HepG2 (cell line): ENCODE data around the gene ZC3H4. TPM values are rescaled to one million over a fixed set of nuclear protein-coding genes. Genes with fewer than 3 reads are reported as not detected.
A peak's percentile ranks its signal among the peaks of the same experiment; 100 is the strongest.
"Not testable (repeated sequence)": the region's sequence is repeated elsewhere in the genome, so short reads cannot be mapped to it uniquely, and the experiment has no call there.

ENCODE experiments used
- ATAC-seq: fragments of 200-7000 bp; cut with Tn5 transposase; 3 replicates; pipeline ENCODE4 v1.9.1; 2020; ENCODE audit warnings: mild to moderate bottlenecking, moderate library complexity
- BruUV-seq: library from RNA; stranded (reverse); fragments of 400-500 nt; replicated peaks from 2 replicates; lab custom pipeline; 2021; lab: Mats Ljungman, UMichigan
- CTCF ChIA-PET: fragments of 300-600 bp; formaldehyde crosslinking; extraction: SDS; loops from one replicate; lab custom pipeline; 2021; ENCODE audit warnings: low total read pairs, inconsistent platforms, low intra/inter-chr PET ratio; lab: Yijun Ruan, JAX
- POLR2A ChIA-PET: fragments of 350-600 bp; sonication (Branson Sonifier 250); formaldehyde crosslinking; loops from one replicate; lab custom pipeline; 2020; ENCODE audit warnings: antibody characterized with exemption, inconsistent platforms; lab: Yijun Ruan, JAX
- DNase-seq: peaks from one replicate; pipeline ENCODE4 v3.0.0-alpha.2; 2015; ENCODE audit warnings: low spot score
- FAIRE-seq: peaks from 3 replicates; lab custom pipeline; 2011; peaks lifted over from hg19 to GRCh38; lab: Jason Lieb, UNC
- H2AFZ ChIP-seq: one replicate; pipeline ENCODE4 v1.6.1; 2011; ENCODE audit warnings: low read length, inconsistent platforms
- H3K27ac ChIP-seq: fragments of 300-600 bp; 3 replicates; pipeline ENCODE4 v1.8.0; 2011; ENCODE audit warnings: mixed run types, mild to moderate bottlenecking, mixed read lengths, low read length, inconsistent platforms; ENCODE audit not compliant: insufficient read depth; ENCODE audit errors: extremely low read length
- H3K27me3 ChIP-seq, 2 experiments: fragments of 200-600 bp in 1 of 2; 2 replicates in 1 of 2; 3 replicates in 1 of 2; pipeline versions ENCODE4 v1.6.0 to v1.8.0; 2011; ENCODE audit warnings: low read length in 2 of 2, mild to moderate bottlenecking in 2 of 2, moderate library complexity in 2 of 2, inconsistent platforms in 1 of 2; ENCODE audit not compliant: insufficient read depth in 2 of 2, control insufficient read depth in 1 of 2
- H3K36me3 ChIP-seq, 2 experiments: fragments of 200-600 bp in 1 of 2; replicated peaks in 1 of 2; 2 replicates in 1 of 2; 3 replicates in 1 of 2; pipeline versions ENCODE4 v1.5.1 to v1.8.0; 2011; ENCODE audit warnings: low read length in 2 of 2, inconsistent platforms in 1 of 2; ENCODE audit not compliant: insufficient read depth in 2 of 2, control insufficient read depth in 1 of 2
- H3K4me1 ChIP-seq: 2 replicates; pipeline ENCODE4 v1.5.1; 2012; ENCODE audit warnings: low read length, inconsistent platforms; ENCODE audit not compliant: insufficient read depth
- H3K4me2 ChIP-seq: 2 replicates; pipeline ENCODE4 v1.6.0; 2011; ENCODE audit warnings: low read depth, low read length, inconsistent platforms
- H3K4me3 ChIP-seq, 3 experiments: fragments of 200-600 bp in 1 of 3; sonication (generic), shearing (Covaris generic) in 1 of 3; replicated peaks in 1 of 3; 2 replicates each; pipeline ENCODE4 v1.5.1; 2011 to 2016; ENCODE audit warnings: low read length in 3 of 3, inconsistent platforms in 2 of 3, low read depth in 2 of 3, mild to moderate bottlenecking in 2 of 3, control low read depth in 1 of 3, mixed read lengths in 1 of 3; ENCODE audit not compliant: insufficient read depth in 1 of 3
- H3K79me2 ChIP-seq: one replicate; pipeline ENCODE4 v1.6.1; 2011; ENCODE audit warnings: low read length, inconsistent platforms; ENCODE audit not compliant: insufficient read depth
- H3K9ac ChIP-seq: 2 replicates; pipeline ENCODE4 v1.6.0; 2011; ENCODE audit warnings: mild to moderate bottlenecking, low read depth, low read length, inconsistent platforms; ENCODE audit not compliant: insufficient read depth
- H3K9me3 ChIP-seq: 2 replicates; pipeline ENCODE4 v1.5.1; 2012; ENCODE audit warnings: mild to moderate bottlenecking, low read length
- H4K20me1 ChIP-seq: 2 replicates; pipeline ENCODE4 v1.6.0; 2011; ENCODE audit warnings: inconsistent platforms, mild to moderate bottlenecking, low read length, moderate library complexity; ENCODE audit not compliant: insufficient read depth
- ZNF121 ChIP-seq: sonication (generic); formaldehyde crosslinking; IDR thresholded peaks from 2 replicates; pipeline ENCODE4 v1.5.0; 2020; ENCODE audit warnings: mild to moderate bottlenecking, missing genetic modification reagents
- ZNF609 ChIP-seq: sonication (generic); formaldehyde crosslinking; IDR thresholded peaks from 2 replicates; pipeline ENCODE4 v1.4.0; 2020; ENCODE audit warnings: mild to moderate bottlenecking, missing genetic modification reagents, borderline replicate concordance
- WGBS: methylation state at CpG from one replicate; pipeline ENCODE4 v1.1.6; 2017; ENCODE audit warnings: low lambda C conversion rate; 5-methylcytosine and 5-hydroxymethylcytosine counted together
- in situ Hi-C: cut with HindIII; loops from 2 replicates; pipeline ENCODE4 v1.10.0; 2017; ENCODE audit warnings: low pct_unique_long_range_greater_than_20kb; ENCODE audit not compliant: extremely low pct_ligation_motif_present
- intact Hi-C: fragments of 100-400 bp; cut with micrococcal nuclease; formaldehyde crosslinking; loops from one replicate; pipeline ENCODE4 v1.10.0; 2022; ENCODE audit not compliant: unreplicated experiment
- polyA plus RNA-seq, 8 experiments: library from polyadenylated mRNA; depleted of rRNA in 3 of 8; stranded (reverse) in 7 of 8; unstranded in 1 of 8; fragments of >200 nt; fragmentation: Illumina TruSeq in 4 of 8; extraction: Trizol in 4 of 8; gene quantifications; 2 replicates each; pipeline versions ENCODE4 v1.2.1 to v1.2.3, GENCODE V29; 2011 to 2016; ENCODE audit warnings: low read depth in 4 of 8, missing spikeins in 1 of 8, mixed read lengths in 1 of 8; ENCODE audit not compliant: insufficient read depth in 1 of 8
- total RNA-seq, 5 experiments: library from RNA; depleted of rRNA; stranded (reverse); fragments of >200 nt; fragmentation: Illumina TruSeq; extraction: Trizol; gene quantifications; 2 replicates each; pipeline ENCODE4 v1.2.3, GENCODE V29; 2016; ENCODE audit warnings: low read depth in 1 of 5

ZC3H4 gene
- total and polyA plus RNA-seq, 2 of the 13 experiments (the other 11 are each of a cell fraction or from before 2014, with no cell fraction given), result 1.8 to 10.7 TPM

- no peak for TF ChIP-seq ZNF609 (CRISPR knock-in tag)
These were observed 11.1 kb downstream of the ZC3H4 start (continued) for GRCh38 chr19:47102346-47103060.

- CTCF ChIA-PET, DNase-seq, in situ Hi-C loops: not testable (repeated sequence)
- TF ChIP-seq ZNF121 (CRISPR knock-in tag), result peak; percentile 71; the same call in 1 of the 2 replicates
- TF ChIP-seq, all 625 proteins: peak for 1; not testable (repeated sequence) for 624
- BruUV-seq, H3K27me3 ChIP-seq, intact Hi-C loops, POLR2A ChIA-PET, H3K4me2 ChIP-seq, H3K27ac ChIP-seq, H2AFZ ChIP-seq, H4K20me1 ChIP-seq, ATAC-seq, H3K9me3 ChIP-seq, FAIRE-seq, H3K9ac ChIP-seq, H3K4me3 ChIP-seq: not testable (repeated sequence)
- peaks cover 82% of the 10 kb centered on the region for H3K79me2 ChIP-seq
- H3K36me3 ChIP-seq, result peaks cover 0 to 12% of the 10 kb centered on the region in 2 experiments; a peak in 4 of 5 replicates
- H3K4me1 ChIP-seq, result peaks cover 83% of the 10 kb centered on the region
- 100% methylated on average over 2 of the region's 4 CpGs for WGBS
These were observed 12.5 kb downstream of the ZC3H4 start for GRCh38 chr19:47101116-47101515.
